Activated CD8-positive, alpha-beta memory T cell treated with anti-CD3 and anti-CD28 coated beads, Interleukin-2, amount 10 ng/mL, durations not matched to agents 7 days and 5 days (primary cell): ENCODE data around the gene EXOSC1. TPM values are rescaled to one million over a fixed set of nuclear protein-coding genes. Genes with fewer than 3 reads are reported as not detected.
"Not testable (repeated sequence)": the region's sequence is repeated elsewhere in the genome, so short reads cannot be mapped to it uniquely, and the experiment has no call there.

Experiments used
- ATAC-seq: fragments of 150-1000 bp; cut with Tn5 transposase; one replicate; pipeline ENCODE4 v1.10.0; 2021; ENCODE audit warnings: moderate library complexity
- CTCF ChIA-PET: fragments of 350-600 bp; sonication (Branson Sonifier 250); formaldehyde crosslinking; loops from one replicate; lab custom pipeline; 2021; ENCODE audit warnings: antibody characterized with exemption; lab: Charles Lee
- DNase-seq: peaks from one replicate; pipeline ENCODE4 v3.0.0-alpha.2; 2020
- H3K27ac Mint-ChIP-seq: one replicate; pipeline ENCODE4 v1.8.0; 2021; ENCODE audit warnings: mild to moderate bottlenecking, mixed read lengths
- H3K27me3 Mint-ChIP-seq: one replicate; pipeline ENCODE4 v1.8.0; 2021; ENCODE audit warnings: mixed read lengths
- H3K36me3 Mint-ChIP-seq: one replicate; pipeline ENCODE4 v1.8.0; 2021; ENCODE audit warnings: mild to moderate bottlenecking, mixed read lengths
- H3K4me1 Mint-ChIP-seq: one replicate; pipeline ENCODE4 v1.8.0; 2021; ENCODE audit warnings: mixed read lengths
- H3K4me3 Mint-ChIP-seq: one replicate; pipeline ENCODE4 v1.8.0; 2021; ENCODE audit warnings: mild to moderate bottlenecking, moderate library complexity, mixed read lengths
- H3K9me3 Mint-ChIP-seq: one replicate; pipeline ENCODE4 v1.8.0; 2022; ENCODE audit warnings: low read depth, mixed read lengths
- total RNA-seq, 2 experiments: library from RNA; stranded (reverse); gene quantifications; one replicate each; pipeline ENCODE4 v1.2.3, GENCODE V29; 2021

EXOSC1 gene
- total RNA-seq, 2 experiments from 2014 or later: 49.5 to 56.8 TPM

DNA sequence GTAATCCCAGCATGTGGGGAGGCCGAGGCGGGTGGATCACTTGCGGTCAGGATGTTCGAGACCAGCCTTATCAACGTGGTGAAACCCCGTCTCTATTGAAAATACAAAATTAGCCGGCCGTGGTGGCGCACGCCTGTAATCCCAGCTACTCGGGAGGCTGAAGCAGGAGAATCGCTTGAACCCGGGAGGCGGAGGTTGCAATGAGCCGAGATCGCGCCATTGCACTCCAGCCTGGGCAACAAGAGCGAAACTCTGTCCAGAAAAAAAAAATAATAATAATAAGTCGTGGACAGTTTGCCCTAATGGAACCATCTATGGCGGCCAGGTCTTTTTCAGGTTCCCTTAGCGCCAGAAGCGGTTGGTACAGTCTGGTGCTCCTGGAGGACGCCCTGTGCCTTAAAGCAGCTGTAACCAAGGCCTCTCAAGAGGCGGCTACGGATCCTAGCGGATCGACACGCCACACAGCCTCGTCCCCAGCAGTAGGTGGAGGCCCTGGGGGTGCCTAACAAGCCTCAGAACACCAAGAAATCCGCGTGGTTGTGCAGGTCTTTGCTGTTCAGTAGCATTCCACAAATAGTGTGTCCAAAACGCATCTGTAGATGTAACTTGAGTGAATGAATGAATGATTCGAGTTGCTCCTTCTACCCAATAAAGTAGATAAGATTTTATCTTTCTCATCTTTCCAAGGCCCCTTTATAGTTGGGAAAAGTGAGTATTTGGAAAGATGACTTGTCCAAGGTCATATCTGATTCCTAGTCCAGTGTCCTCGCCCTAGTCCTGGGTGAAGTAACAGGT lies 18.8 kb downstream of the EXOSC1 start:
- Mint-ChIP-seq H3K27me3 (no peaks in the 10 kb centered on the region), H3K4me1 (peaks cover 45% of the 10 kb centered on the region), H3K9me3 (no peaks in the 10 kb centered on the region), H3K36me3 (peaks cover 46% of the 10 kb centered on the region), H3K27ac (peak overlapping the region; percentile 93), H3K4me3 (peak overlapping the region; percentile 87)
- DNase-seq (peak; percentile 65), ATAC-seq (no peak)
- CTCF ChIA-PET: interaction anchor here (1.0 to 2.7 kb wide), 6 partner anchors 9 to 72 kb away, joined by 4 to 21 read pairs (median 4); partner anchors contain the start of gene UBTD1

DNA sequence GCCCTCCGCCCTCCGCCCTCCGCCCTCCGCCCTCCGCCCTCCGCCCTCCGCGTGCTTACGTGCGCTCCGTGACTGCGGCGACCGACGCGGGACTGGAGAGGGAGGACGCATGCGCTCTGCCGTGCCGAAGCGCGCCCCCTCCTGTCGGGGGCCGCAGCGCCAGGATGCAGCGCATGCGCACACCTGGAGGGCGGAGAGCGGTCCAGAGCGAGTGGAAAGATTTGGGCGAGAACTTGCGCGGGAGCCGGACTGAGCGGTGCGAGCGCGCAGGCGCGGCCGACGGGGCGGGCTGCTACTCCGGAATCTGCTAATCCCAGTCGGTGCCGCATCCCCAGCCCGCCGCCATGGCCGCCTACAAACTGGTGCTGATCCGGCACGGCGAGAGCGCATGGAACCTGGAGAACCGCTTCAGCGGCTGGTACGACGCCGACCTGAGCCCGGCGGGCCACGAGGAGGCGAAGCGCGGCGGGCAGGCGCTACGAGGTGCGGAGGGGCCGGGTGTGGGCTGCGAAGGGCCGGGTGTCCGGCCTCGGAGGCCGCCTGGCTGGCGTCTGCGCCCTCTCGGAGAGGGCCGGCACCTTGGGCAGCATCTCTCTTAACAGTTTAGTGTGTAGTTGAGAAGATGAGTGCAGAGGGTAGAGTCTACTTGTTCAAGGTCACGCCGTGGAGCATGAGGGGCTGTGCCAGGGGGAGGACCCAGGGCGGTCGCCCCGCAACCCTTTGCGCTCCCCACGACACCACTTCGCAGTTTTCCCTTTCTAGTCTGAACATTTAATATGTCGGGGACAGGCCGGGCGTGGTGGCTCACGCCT lies 19.6 kb downstream of the EXOSC1 start, which contains the start of gene PGAM1:
TSS of gene PGAM1 (plus strand) at position 228 of the 812 bp plus-strand sequence. CDS start at position 345, 117 bp downstream.
- DNase-seq (peak; percentile 97), ATAC-seq (peak; percentile 85)
- CTCF ChIA-PET: interaction anchor here (1.0 to 8.7 kb wide), 3 partner anchors 12 to 73 kb away, joined by 4 to 122 read pairs (median 21); partner anchors contain the start of gene UBTD1
- Mint-ChIP-seq H3K27ac (peak within 1 kb of the TSS; percentile 93), H3K4me1 (peaks cover 46% of the 10 kb centered on the region), H3K36me3 (peaks cover 38% of the 10 kb centered on the region), H3K9me3 (no peaks in the 10 kb centered on the region), H3K4me3 (peak within 1 kb of the TSS; percentile 87), H3K27me3 (no peaks in the 10 kb centered on the region)

DNA sequence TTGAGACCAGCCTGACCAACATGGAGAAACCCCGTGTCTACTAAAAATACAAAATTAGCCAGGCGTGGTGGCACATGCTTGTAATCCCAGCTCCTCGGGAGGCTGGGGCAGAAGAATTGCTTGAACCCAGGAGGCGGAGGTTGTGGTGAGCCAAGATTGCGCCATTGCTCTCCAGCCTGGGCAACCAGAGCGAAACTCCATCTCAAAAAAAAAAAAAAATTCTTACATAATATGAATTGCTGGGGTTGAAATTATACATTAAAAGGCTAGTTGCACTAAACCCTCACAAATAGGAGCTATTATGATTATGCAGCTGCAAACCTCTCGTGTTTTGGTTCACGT lies 22.1 kb downstream of the EXOSC1 start:
- H3K27ac Mint-ChIP-seq: peak overlapping the region; percentile 92
- CTCF ChIA-PET: interaction anchor here (1.2 to 8.7 kb wide), 2 partner anchors 13 to 21 kb away, joined by 3 to 122 read pairs; no protein-coding TSS in a partner anchor
- H3K27me3 Mint-ChIP-seq, H3K9me3 Mint-ChIP-seq, H3K4me3 Mint-ChIP-seq, ATAC-seq, DNase-seq: not testable (repeated sequence)
- peaks cover 21% of the 10 kb centered on the region for H3K36me3 Mint-ChIP-seq
- H3K4me1 Mint-ChIP-seq: peaks cover 38% of the 10 kb centered on the region

DNA sequence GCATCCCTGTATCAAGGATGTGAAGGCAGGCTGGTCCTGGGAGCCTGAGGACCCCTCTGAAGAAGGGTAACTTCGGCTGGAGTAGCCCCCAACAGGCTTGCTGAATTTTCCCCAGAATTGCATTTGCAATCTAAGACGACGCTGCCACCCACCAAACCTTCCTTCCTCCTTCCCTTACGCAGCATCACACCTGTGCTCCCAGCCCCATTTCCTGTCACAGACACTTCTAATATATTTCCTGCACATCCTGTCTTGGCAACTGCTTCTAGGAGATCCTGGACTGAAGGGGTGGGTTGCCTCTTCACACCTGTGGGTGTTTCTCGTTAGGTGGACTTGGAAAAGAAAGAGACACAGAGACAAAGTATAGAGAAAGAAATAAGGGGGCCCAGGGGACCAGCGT lies 29.2 kb downstream of the EXOSC1 start:
- Mint-ChIP-seq H3K9me3 (no peaks in the 10 kb centered on the region), H3K4me3 (no peak overlapping the region), H3K27ac (peak overlapping the region; percentile 82), H3K4me1 (peaks cover 66% of the 10 kb centered on the region), H3K27me3 (no peaks in the 10 kb centered on the region), H3K36me3 (no peaks in the 10 kb centered on the region)
- CTCF ChIA-PET: no interaction called here
- no peak for ATAC-seq
- no peak for DNase-seq

- CTCF ChIA-PET: interaction anchor here (1.1 to 9.5 kb wide), 5 partner anchors 9 to 35 kb away, joined by 3 to 122 read pairs (median 21); partner anchors contain the start of genes PGAM1 and RRP12
- peak overlapping the region; percentile 88 for H3K27ac Mint-ChIP-seq
- no peaks in the 10 kb centered on the region for H3K9me3 Mint-ChIP-seq
- H3K27me3 Mint-ChIP-seq: no peaks in the 10 kb centered on the region
- peaks cover 59% of the 10 kb centered on the region for H3K4me1 Mint-ChIP-seq
- peak overlapping the region; percentile 56 for H3K4me3 Mint-ChIP-seq
- ATAC-seq: peak; percentile 50
- peak; percentile 83 for DNase-seq
- no peaks in the 10 kb centered on the region for H3K36me3 Mint-ChIP-seq
Observed at GRCh38 chr10:97412891-97413304, 32.9 kb downstream of the EXOSC1 start.

DNA sequence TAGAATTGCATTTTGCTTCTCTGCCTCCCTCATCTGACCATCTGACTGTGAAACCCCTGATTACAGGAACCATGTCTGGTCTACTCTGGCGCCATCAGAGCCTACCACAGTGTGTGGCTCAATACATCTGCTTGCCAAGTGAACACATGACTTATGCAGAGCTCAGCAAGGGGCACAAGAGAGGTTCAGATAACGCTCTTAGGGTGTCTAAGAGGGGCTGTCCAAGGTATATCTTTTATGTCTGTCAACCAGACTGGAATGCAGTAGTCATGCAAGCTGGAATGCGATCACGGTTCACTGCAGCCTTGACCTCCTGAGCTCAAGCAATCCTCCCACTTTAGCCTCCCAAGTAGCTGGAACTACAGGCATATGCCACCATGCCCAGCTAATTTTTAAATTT lies 34.4 kb downstream of the EXOSC1 start:
- Mint-ChIP-seq H3K27ac (peak overlapping the region; percentile 17), H3K9me3 (no peaks in the 10 kb centered on the region), H3K4me1 (peaks cover 53% of the 10 kb centered on the region), H3K27me3 (no peaks in the 10 kb centered on the region), H3K36me3 (no peaks in the 10 kb centered on the region), H3K4me3 (no peak overlapping the region)
- ATAC-seq (no peak), DNase-seq (no peak)
- CTCF ChIA-PET: interaction anchor here (0.9 to 9.5 kb wide), 3 partner anchors 10 to 142 kb away, joined by 3 to 122 read pairs (median 53); partner anchors contain the start of genes PGAM1 and RRP12

- peaks cover 28% of the 10 kb centered on the region for H3K4me1 Mint-ChIP-seq
- H3K36me3 Mint-ChIP-seq: no peaks in the 10 kb centered on the region
- DNase-seq (no peak), ATAC-seq (no peak)
- no peaks in the 10 kb centered on the region for H3K27me3 Mint-ChIP-seq
- H3K4me3 Mint-ChIP-seq: no peak overlapping the region
- no peaks in the 10 kb centered on the region for H3K9me3 Mint-ChIP-seq
- CTCF ChIA-PET: interaction anchor here (0.6 to 9.5 kb wide), 12 partner anchors 7 to 145 kb away, joined by 3 to 122 read pairs (median 6); partner anchors contain the start of genes EXOSC1, PGAM1, RRP12 and ZDHHC16
- peak overlapping the region; percentile 79 for H3K27ac Mint-ChIP-seq
Observed at GRCh38 chr10:97408496-97408992, 37.3 kb downstream of the EXOSC1 start.

GRCh38 chr10:97407952-97408248 lies 37.9 kb downstream of the EXOSC1 start:
- Mint-ChIP-seq H3K4me3 (no peak overlapping the region), H3K27ac (peak overlapping the region; percentile 79), H3K9me3 (no peaks in the 10 kb centered on the region), H3K4me1 (peaks cover 25% of the 10 kb centered on the region), H3K36me3 (no peaks in the 10 kb centered on the region), H3K27me3 (no peaks in the 10 kb centered on the region)
- ATAC-seq (no peak), DNase-seq (no peak)
- CTCF ChIA-PET: interaction anchor here (0.7 to 9.5 kb wide), 10 partner anchors 14 to 145 kb away, joined by 3 to 122 read pairs (median 5); partner anchors contain the start of genes EXOSC1, PGAM1 and ZDHHC16

DNA sequence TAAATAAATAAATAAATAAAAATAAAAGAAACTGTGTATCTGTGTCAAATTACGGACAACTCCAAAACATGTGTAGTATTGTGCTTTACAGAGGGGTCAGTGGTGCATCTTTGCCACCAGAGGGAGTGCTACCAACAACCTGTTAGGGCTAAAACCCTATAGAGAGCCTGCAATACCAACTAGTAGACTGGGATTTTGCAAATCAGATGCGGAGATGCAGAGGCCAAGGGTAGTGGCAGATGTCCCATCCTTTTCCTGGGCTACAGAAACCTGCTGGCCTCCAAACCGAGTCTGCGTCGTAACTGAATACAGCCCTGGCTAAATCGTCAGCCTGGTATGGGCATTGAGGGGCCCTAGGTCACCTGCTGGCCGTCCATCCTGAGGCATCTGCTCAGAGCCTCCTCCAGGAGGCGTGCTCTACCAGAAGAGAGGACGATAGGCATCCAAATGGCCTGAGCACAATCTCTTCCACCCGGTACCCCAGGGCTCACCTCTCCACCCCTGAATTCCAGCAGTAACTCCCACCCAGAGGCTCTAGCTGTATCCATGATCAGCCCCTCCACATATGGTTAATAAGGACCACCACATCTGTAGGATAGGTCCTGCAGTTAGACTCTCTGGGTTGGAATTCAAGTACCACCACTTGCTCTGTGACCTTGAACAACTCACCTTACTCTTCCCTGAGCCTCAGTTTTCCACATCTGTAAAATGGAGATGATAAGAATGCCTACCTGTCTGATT lies 38.4 kb downstream of the EXOSC1 start:
- peak overlapping the region; percentile 59 for H3K4me3 Mint-ChIP-seq
- H3K36me3 Mint-ChIP-seq: no peaks in the 10 kb centered on the region
- peak; percentile 80 for DNase-seq
- CTCF ChIA-PET: interaction anchor here (0.7 to 9.5 kb wide), 16 partner anchors 8 to 1686 kb away, joined by 3 to 122 read pairs (median 4); partner anchors contain the start of genes EXOSC1, PGAM1 and ZDHHC16
- H3K27me3 Mint-ChIP-seq: no peaks in the 10 kb centered on the region
- H3K9me3 Mint-ChIP-seq: no peaks in the 10 kb centered on the region
- ATAC-seq: peak; percentile 95
- H3K27ac Mint-ChIP-seq: peak overlapping the region; percentile 79
- peaks cover 19% of the 10 kb centered on the region for H3K4me1 Mint-ChIP-seq

DNA sequence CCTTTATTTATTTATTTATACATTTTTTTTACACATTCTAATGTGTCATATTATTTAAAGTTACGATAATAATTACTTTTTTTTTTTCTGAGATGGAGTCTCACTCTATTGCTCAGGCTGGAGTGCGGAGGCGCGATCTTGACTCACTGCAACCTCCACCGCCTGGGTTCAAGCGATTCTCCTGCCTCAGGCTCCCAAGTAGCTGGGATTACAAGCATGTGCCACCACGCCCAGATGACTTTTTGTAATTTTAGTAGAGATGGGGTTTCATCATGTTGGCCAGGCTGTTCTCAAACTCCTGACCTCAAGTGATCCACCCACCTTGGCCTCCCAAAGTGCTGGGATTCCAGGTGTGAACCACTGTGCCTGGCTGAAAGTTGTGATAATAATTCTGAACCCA lies 39.3 kb downstream of the EXOSC1 start:
- not testable (repeated sequence) for ATAC-seq, H3K27me3 Mint-ChIP-seq, DNase-seq, H3K9me3 Mint-ChIP-seq, H3K27ac Mint-ChIP-seq, H3K36me3 Mint-ChIP-seq, H3K4me3 Mint-ChIP-seq
- H3K4me1 Mint-ChIP-seq: peaks cover 21% of the 10 kb centered on the region
- CTCF ChIA-PET: interaction anchor here (0.7 to 9.5 kb wide), 11 partner anchors 9 to 1685 kb away, joined by 3 to 122 read pairs (median 3); partner anchors contain the start of genes EXOSC1, PGAM1 and ZDHHC16

DNA sequence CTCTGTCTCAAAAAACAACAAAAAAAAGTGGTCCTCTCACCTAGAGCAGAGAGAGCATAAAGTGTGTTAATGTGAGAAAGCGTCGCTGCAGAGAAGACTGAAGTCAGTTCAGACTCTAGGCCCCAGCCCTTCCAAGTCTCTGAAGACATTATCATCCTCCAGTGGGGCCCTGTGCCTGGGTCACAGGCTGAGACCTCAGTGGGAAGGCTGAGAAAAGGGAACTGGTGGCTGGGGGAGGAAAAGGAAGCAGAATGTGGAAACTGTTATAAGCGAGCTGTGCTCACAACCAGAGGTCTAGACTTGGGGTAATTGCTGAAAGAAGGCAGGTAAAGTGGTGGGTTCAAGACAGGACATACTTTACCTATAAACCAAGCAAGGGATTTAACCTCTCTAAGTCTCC lies 39.7 kb downstream of the EXOSC1 start:
- ATAC-seq (no peak), DNase-seq (no peak)
- Mint-ChIP-seq H3K4me1 (peaks cover 25% of the 10 kb centered on the region), H3K27ac (no peak overlapping the region), H3K36me3 (no peaks in the 10 kb centered on the region), H3K9me3 (no peaks in the 10 kb centered on the region), H3K27me3 (no peaks in the 10 kb centered on the region), H3K4me3 (no peak overlapping the region)
- CTCF ChIA-PET: interaction anchor here (0.9 to 9.5 kb wide), 8 partner anchors 9 to 271 kb away, joined by 3 to 122 read pairs (median 5); partner anchors contain the start of genes EXOSC1, PGAM1 and ZDHHC16

GRCh38 chr10:97404044-97404443 lies 41.8 kb downstream of the EXOSC1 start:
- H3K27me3 Mint-ChIP-seq: no peaks in the 10 kb centered on the region
- H3K4me3 Mint-ChIP-seq: no peak overlapping the region
- H3K27ac Mint-ChIP-seq: no peak overlapping the region
- CTCF ChIA-PET: interaction anchor here (1.3 to 5.5 kb wide), 2 partner anchors 8 to 34 kb away, joined by 3 to 53 read pairs; no protein-coding TSS in a partner anchor
- no peak for DNase-seq
- H3K36me3 Mint-ChIP-seq: no peaks in the 10 kb centered on the region
- no peaks in the 10 kb centered on the region for H3K9me3 Mint-ChIP-seq
- no peak for ATAC-seq
- peaks cover 34% of the 10 kb centered on the region for H3K4me1 Mint-ChIP-seq
